ENCODE data around the gene DNM3.

GRCh38 chr1:172203902-172204301 is 362.6 kb downstream of the DNM3 start:
- TF ChIP-seq CTCF (IDR thresholded peaks at IDR 0.05; ENCODE audit: low read depth, low read length, poor library complexity, severe bottlenecking) (no peak), EZH2phosphoT487 (IDR thresholded peaks at IDR 0.05; ENCODE audit: borderline replicate concordance, low read length) (no peak)

All from DOHH2 (cell line).